Measurements from ENCODE around the gene CDH7. TPM values are rescaled to one million over a fixed set of nuclear protein-coding genes. Genes with fewer than 3 reads are reported as not detected.
A peak's percentile ranks its signal among the peaks of the same experiment; 100 is the strongest.

Gene CDH7
- 6.5 and 9.2 TPM in 2 replicates for total RNA-seq
- long read RNA-seq, full-length matches to known transcripts = 28 of 35 reads
- long read RNA-seq, partial matches to known transcripts = 1 of 35 reads
- long read RNA-seq, other reads (novel, unspliced or antisense) = 6 of 35 reads

GRCh38 chr18:65750389-65751154 is at the start of gene CDH7:
TSS of gene CDH7 (plus strand) at chr18:65751012. CDS start at chr18:65762843, 11,831 bp downstream.
- TF ChIP-seq CTCF (IDR thresholded peaks at IDR 0.05; ENCODE audit: unreplicated experiment) = no peak
- DNase-seq (ENCODE audit: low spot score, unreplicated experiment) = peak; percentile 61
- Mint-ChIP-seq H3K27ac (peak within 1 kb of the TSS; percentile 76), H3K9me3 (ENCODE audit: low read depth) (no peaks in the 10 kb centered on the region), H3K36me3 (ENCODE audit: insufficient read depth) (no peaks in the 10 kb centered on the region), H3K4me3 (ENCODE audit: low read depth) (peak within 1 kb of the TSS; percentile 87), H3K4me1 (ENCODE audit: low read depth) (peaks cover 24% of the 10 kb centered on the region), H3K27me3 (peaks cover 38% of the 10 kb centered on the region)

GRCh38 chr18:65704046-65704445 is 46.8 kb upstream of the CDH7 start:
- H3K4me3 Mint-ChIP-seq (ENCODE audit: low read depth) = no peak overlapping the region
- no peaks in the 10 kb centered on the region for H3K27me3 Mint-ChIP-seq
- no peaks in the 10 kb centered on the region for H3K4me1 Mint-ChIP-seq (ENCODE audit: low read depth)
- no peaks in the 10 kb centered on the region for H3K9me3 Mint-ChIP-seq (ENCODE audit: low read depth)
- no peak overlapping the region for H3K27ac Mint-ChIP-seq
- TF ChIP-seq CTCF (IDR thresholded peaks at IDR 0.05; ENCODE audit: unreplicated experiment) = no peak
- no peaks in the 10 kb centered on the region for H3K36me3 Mint-ChIP-seq (ENCODE audit: insufficient read depth)
- DNase-seq (ENCODE audit: low spot score, unreplicated experiment) = no peak

GRCh38 chr18:65706646-65707045 is 44.2 kb upstream of the CDH7 start:
- H3K4me1 Mint-ChIP-seq (ENCODE audit: low read depth) = no peaks in the 10 kb centered on the region
- TF ChIP-seq CTCF (IDR thresholded peaks at IDR 0.05; ENCODE audit: unreplicated experiment) = no peak
- H3K27me3 Mint-ChIP-seq = no peaks in the 10 kb centered on the region
- no peak for DNase-seq (ENCODE audit: low spot score, unreplicated experiment)
- H3K27ac Mint-ChIP-seq = no peak overlapping the region
- H3K4me3 Mint-ChIP-seq (ENCODE audit: low read depth) = no peak overlapping the region
- H3K9me3 Mint-ChIP-seq (ENCODE audit: low read depth) = no peaks in the 10 kb centered on the region
- no peaks in the 10 kb centered on the region for H3K36me3 Mint-ChIP-seq (ENCODE audit: insufficient read depth)

- H3K9me3 Mint-ChIP-seq (ENCODE audit: low read depth) = no peaks in the 10 kb centered on the region
- H3K27me3 Mint-ChIP-seq = no peaks in the 10 kb centered on the region
- no peaks in the 10 kb centered on the region for H3K4me1 Mint-ChIP-seq (ENCODE audit: low read depth)
- DNase-seq (ENCODE audit: low spot score, unreplicated experiment) = no peak
- no peak for TF ChIP-seq CTCF (IDR thresholded peaks at IDR 0.05; ENCODE audit: unreplicated experiment)
- no peak overlapping the region for H3K4me3 Mint-ChIP-seq (ENCODE audit: low read depth)
- no peaks in the 10 kb centered on the region for H3K36me3 Mint-ChIP-seq (ENCODE audit: insufficient read depth)
- no peak overlapping the region for H3K27ac Mint-ChIP-seq
Observed at GRCh38 chr18:65711493-65711892, 39.3 kb upstream of the CDH7 start.

- no peaks in the 10 kb centered on the region for H3K36me3 Mint-ChIP-seq (ENCODE audit: insufficient read depth)
- peaks cover 3% of the 10 kb centered on the region for H3K4me1 Mint-ChIP-seq (ENCODE audit: low read depth)
- no peak for DNase-seq (ENCODE audit: low spot score, unreplicated experiment)
- H3K27ac Mint-ChIP-seq = no peak overlapping the region
- H3K27me3 Mint-ChIP-seq = peaks cover 4% of the 10 kb centered on the region
- H3K9me3 Mint-ChIP-seq (ENCODE audit: low read depth) = peaks cover 7% of the 10 kb centered on the region
- TF ChIP-seq CTCF (IDR thresholded peaks at IDR 0.05; ENCODE audit: unreplicated experiment) = no peak
- no peak overlapping the region for H3K4me3 Mint-ChIP-seq (ENCODE audit: low read depth)
Observed at GRCh38 chr18:65721619-65722018, 29.2 kb upstream of the CDH7 start.
